ENCODE measurements around the gene ARF5.

ARF5 gene

GRCh38 chr7:127589896-127590295 is 1.7 kb downstream of the ARF5 start:
- no peak for DNase-seq

DNA sequence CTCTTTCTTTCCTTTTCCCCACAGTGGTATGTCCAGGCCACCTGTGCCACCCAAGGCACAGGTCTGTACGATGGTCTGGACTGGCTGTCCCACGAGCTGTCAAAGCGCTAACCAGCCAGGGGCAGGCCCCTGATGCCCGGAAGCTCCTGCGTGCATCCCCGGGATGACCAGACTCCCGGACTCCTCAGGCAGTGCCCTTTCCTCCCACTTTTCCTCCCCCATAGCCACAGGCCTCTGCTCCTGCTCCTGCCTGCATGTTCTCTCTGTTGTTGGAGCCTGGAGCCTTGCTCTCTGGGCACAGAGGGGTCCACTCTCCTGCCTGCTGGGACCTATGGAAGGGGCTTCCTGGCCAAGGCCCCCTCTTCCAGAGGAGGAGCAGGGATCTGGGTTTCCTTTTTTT is 3.0 kb downstream of the ARF5 start:
- no peak for DNase-seq

- DNase-seq, result no peak
Measured at GRCh38 chr7:127591591-127591990, 3.4 kb downstream of the ARF5 start.

DNA sequence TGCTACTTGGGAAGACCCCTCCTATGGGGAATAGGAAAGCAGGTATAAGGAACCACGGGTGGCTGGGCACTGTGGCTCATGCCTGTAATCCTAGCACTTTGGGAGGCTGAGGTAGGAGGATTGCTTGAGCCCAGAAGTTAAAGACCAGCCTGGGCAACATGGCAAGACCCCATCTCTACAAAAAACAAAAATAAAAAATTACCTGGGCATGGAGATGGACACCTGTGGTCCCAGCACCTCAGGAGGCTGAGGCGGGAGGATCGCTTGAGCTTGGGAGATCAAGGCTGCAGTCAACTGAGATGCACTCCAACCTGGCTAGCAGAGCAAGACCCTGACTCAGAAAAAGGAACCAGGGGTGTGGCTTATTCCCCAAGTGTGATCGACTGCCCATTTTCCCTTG is 4.3 kb downstream of the ARF5 start:
- no peak for DNase-seq

- DNase-seq, result no peak
Measured at GRCh38 chr7:127594490-127594889, 6.3 kb downstream of the ARF5 start.

GRCh38 chr7:127595737-127596136 is 7.5 kb downstream of the ARF5 start:
- no peak for DNase-seq

GRCh38 chr7:127598318-127598717 is 10.1 kb downstream of the ARF5 start:
- DNase-seq, result no peak

- DNase-seq, result no peak
Measured at GRCh38 chr7:127600885-127601284, 12.7 kb downstream of the ARF5 start.

GRCh38 chr7:127608446-127608845 is 20.2 kb downstream of the ARF5 start:
- DNase-seq, result no peak

DNA sequence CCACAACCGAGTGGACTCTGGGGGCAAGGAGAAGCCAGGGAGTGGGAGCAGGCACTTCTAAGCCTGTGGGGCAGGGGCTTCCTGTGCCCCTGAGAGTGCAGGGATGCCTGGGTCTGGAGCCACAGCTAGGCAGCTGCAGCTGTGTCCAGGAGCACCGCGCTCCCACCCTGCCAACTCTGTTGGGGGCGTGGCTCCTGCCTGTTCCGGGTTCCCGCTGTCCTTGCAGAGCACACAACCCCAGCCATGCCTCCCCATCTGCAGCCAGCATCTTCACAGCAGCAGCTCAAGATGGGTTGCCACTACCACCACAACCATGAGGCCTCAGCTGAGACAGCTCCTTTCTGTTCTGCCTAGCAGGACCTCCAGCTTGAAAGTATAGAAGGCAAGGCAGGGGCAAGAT is 21.1 kb downstream of the ARF5 start:
- DNase-seq, result no peak

DNA sequence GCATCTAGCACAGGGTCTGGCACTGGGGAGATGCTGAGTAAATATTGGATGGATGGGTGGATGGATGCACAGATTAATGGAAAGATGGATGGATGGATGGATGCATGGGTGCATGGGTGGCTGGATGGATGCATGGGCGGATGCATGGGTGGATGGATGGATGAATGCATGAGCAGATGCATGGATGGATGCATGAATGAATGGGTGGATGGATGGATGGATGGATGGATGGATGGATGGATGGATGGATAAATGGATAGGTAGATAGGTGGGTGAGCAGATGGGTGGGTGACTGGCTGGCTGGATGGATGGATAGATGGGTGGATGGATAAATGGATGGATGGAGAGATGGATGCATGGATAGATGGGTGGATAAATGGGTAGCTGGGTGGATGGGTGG is 24.1 kb downstream of the ARF5 start:
- DNase-seq, result no peak

DNA sequence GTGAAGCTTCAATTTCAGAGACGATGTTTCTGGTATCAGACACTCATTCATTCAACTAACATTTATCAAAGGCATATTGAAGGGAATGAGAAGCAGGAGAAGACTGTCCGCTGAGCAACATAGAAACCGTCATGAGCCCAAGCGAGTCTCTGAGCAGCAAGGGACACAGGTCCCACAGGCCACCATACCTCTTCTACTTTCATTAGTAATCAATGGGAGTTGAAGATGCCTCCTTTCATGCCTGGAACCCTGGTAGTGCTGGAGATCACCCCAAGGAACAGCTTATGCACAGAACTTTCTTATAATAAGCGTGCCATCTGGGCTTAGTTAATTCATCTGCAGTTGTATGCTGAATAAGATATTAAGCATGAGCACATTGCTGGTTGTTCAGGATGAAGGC is 28.5 kb downstream of the ARF5 start:
- no peak for DNase-seq

DNA sequence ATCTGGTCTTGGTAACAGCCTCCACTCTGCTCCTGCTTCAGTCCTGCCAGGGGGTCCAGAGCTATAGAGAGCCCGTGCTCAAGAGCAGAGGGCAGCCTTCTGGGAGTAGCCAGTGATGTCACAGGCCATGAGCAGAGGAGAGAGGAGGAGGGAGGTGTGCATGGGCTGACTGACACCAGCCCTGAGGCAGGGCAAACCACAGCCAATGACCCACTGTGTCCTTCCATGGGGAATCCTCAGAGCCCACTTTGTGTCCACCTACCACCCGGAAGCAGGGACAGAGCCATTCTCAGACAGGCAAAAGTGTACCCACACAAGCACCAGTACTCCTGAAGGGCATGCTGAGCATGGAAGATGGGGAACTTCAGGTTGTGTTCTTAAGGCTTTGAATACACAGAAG is 29.8 kb downstream of the ARF5 start, which contains the start of gene PAX4:
Gene PAX4, minus strand, starts transcription at position 101 of the 400 bp plus-strand sequence. CDS start 2,214 bp downstream, outside the sequence.
- DNase-seq, result no peak

- DNase-seq, result no peak
Measured at GRCh38 chr7:127618775-127619174, 30.6 kb downstream of the ARF5 start.

GRCh38 chr7:127619681-127620405 is 31.6 kb downstream of the ARF5 start:
- no peak for DNase-seq

- DNase-seq, result no peak
Measured at GRCh38 chr7:127620406-127621233, 32.4 kb downstream of the ARF5 start.

- DNase-seq, result no peak
Measured at GRCh38 chr7:127625331-127625730, 37.1 kb downstream of the ARF5 start.

DNA sequence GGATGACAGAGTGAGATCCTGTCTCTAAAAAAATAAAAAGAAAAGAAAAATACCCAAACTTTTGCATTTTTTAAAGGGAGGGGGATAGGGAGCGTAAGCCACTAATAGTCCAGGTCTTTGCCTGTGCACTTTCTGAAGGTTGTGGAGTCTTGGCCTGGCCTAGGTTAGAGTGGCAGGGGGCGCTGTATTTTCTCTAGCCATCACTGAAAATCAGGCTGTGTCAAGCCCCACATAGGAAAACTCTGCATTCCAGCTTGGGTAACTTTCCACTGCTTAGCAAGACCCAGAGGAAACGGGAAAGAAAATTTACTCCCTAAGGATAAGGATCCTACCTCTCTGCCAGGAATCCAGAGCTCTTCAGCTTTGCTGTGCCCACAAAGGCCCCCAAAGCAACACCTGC is 40.2 kb downstream of the ARF5 start:
- no peak for DNase-seq

DNA sequence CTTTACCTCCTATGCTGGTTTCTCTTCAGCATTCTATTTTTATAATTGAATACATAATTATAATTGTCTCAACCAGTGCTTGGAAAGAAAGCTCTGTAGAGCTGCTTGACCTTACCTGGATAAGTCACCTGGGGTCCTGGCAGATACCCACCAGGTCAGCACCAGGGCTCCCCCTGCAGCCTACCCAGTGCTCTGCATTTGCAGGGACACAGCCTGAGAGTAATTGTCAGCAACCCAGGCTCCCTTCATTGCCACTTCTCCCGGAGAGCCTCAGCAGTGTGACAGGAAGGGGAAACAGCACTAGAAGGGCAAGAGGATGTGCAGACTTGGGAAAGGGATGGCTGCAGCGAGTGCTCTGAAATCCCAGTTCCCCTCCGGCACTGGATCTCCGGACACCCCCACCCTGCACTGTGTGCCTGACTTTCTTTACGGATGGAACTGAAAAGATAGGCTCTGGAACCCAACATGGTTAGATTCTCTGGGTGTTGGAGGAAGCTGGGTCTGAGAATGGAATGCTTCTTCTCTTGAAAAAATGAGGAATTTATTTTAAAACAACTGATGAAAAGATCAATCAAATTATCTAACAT is 41.1 kb downstream of the ARF5 start:
- no peak for DNase-seq

DNA sequence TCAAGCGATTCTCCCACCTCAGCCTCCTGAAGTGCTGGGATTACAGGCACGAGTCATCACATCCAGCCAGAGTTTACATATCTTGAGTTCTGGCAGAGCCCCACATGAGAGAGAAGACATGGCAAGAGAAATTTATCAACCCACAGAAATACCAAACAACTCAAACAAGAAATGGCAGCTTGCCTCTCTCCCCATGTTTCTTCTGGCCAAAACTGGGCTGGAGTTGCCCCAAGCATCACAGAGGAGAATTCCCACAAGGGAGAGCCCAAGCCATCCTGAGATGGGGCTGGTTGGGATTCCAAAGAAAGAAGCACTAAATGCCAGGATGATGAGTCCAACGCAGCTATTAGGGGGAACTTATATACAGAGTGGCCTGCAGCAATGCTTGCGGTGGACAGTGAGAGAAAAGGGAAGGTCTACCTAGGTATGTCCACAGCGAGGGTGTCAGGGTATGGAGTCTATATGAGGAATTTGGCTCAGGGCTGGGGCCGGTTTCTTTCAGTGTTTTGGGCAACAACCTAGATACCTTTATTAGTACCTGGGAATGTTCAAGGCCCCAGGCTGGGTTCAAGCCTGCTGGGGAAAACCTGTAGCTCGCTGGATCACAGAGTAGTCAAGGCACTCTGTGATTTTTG is 44.2 kb downstream of the ARF5 start:
- no peak for DNase-seq

DNA sequence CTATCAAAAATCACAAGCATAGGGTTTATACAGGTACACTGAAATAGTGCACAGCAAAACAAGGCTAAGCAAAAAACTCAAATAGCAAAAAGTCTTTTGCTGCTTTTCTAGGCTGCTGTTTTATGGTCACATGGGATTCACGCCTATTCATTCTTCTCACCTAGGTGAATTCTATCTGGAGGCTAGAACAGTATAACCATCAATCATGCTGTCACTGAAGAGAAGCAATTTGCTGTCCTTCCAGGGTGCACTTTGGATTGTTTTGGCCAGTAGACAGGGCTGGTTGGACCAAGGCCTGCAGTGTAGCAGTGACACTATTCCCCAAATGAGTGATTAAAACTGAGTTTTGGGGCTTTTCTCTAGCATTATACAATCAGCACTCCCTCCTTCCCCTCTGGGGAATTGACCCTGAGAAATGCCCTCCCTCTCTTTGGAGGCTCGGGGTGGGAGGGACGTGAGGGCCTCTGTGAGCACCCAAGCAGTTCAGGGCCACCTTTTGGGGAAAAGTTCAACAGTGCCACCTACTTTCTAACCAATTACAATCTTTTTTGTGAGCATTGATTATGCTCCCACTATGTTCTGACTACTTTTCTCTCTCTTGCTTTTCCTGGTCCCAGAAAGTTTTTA is 47.6 kb downstream of the ARF5 start:
- DNase-seq, result no peak

- DNase-seq, result no peak
Measured at GRCh38 chr7:127638197-127638596, 50.0 kb downstream of the ARF5 start.
